SK-N-SH treated with all-trans-retinoic acid at 6 μM for 48 hours (cell line): ENCODE data around the gene ADORA2A.

Experiments
- CREB5 ChIP-seq: fragments of 250-450 bp; sonication (Bioruptor Pico); IDR thresholded peaks from 2 replicates; pipeline ENCODE4 v1.5.1; 2020; ENCODE audit warnings: low read depth, mild to moderate bottlenecking, moderate library complexity
- CSRNP3 ChIP-seq: fragments of 250-450 bp; sonication (Bioruptor Pico); IDR thresholded peaks from 2 replicates; pipeline ENCODE4 v1.5.1; 2021; ENCODE audit warnings: mild to moderate bottlenecking, moderate library complexity
- RARB ChIP-seq: fragments of 250-450 bp; sonication (Bioruptor Pico); IDR thresholded peaks from 2 replicates; pipeline ENCODE4 v1.8.0; 2021; ENCODE audit warnings: mild to moderate bottlenecking, moderate library complexity

- TF ChIP-seq RARB (CRISPR knock-in tag) (no peak), CSRNP3 (CRISPR knock-in tag) (no peak), CREB5 (CRISPR knock-in tag) (no peak)
Measured at GRCh38 chr22:24420977-24421343, 6.4 kb upstream of the ADORA2A start.
